SKM-1 (cell line): Measurements from ENCODE around the gene FLT4.

Source experiments
- DNase-seq: peaks from one replicate; lab custom pipeline; 2025; ENCODE audit not compliant: unreplicated experiment; lab: John Stamatoyannopoulos, UW

Gene FLT4

GRCh38 chr5:180594311-180595045 is 54.9 kb downstream of the FLT4 start:
- no peak for DNase-seq

DNA sequence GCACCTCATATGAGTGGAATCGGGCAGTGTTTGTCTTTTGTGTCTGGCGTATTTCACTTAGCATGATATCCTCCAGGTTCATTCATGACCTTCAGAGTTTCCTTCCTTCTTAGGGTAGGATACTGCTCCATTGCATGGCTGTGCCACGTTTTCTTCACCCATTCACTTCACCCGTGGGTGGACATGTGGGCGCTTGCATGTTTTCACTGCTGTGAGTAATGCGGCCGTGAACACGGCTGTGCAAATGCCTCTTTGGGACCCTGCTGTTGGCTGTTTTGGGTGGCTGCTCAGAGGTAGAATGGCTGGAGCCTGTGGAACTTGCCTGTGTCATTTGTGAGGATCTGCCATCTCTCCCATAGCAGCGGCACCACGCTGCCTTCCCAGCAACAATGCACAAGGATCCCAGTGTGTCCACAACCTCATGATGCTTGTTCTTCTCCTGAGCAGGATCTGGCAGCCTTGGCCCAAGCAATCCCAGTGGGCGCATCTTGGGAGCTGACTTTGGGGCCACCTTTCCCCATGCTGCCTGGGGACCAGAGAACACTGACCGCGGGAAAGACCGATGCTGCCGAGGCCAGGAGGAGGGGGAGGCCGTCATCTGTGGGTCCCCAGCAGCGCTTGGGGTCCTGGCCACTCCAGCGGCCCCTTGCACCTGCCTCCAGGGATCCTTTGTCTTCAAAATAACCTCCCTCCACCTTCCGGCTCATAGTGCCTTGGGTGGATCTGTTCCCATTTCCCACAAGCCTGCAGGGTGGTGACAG is 55.8 kb downstream of the FLT4 start:
- no peak for DNase-seq

- DNase-seq = no peak
Measured at GRCh38 chr5:180592176-180592575, 57.2 kb downstream of the FLT4 start.

- DNase-seq = no peak
Measured at GRCh38 chr5:180591311-180591887, 58.0 kb downstream of the FLT4 start, which contains the start of gene SCGB3A1. TSS of gene SCGB3A1 (minus strand) at chr5:180591499. CDS start at chr5:180591462, 37 bp downstream.

DNA sequence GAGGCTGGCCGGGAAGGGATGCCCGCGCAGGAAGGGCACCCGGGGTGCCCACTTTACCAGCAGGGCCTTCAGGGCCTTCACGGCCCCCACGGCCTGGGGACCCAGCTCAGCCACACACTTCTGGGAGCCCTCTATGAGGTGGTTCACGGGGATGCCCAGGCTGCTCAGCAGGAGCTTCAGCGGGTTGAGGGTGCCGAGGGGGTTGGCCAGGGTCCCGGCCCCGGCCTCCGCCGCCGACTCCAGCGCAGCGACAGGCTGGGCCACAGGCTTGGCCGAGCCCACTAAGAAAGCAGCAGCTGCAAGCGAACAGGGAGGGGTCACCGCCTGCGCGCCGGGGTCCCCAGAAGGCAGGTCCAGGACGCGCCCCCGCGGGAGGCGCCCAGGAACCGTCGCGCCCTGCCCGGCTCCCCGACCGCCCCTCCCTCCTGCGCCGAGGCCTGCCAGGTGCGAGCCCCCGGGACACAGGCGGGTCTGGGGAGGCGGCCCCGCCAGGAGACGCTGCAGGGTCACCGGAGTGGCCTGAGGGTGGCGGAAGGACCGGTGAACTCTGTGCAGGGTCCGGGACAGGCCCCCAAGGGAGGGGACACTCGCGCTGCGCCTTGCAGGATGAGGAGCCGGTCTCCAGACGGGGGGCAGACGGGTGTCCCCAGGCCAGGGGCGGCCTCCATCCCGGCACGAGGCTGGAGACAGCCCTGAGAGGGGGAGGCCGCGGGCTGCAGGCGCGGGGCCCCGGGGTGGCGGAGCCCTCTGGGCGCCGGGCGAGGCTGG is 58.7 kb downstream of the FLT4 start:
- no peak for DNase-seq

DNA sequence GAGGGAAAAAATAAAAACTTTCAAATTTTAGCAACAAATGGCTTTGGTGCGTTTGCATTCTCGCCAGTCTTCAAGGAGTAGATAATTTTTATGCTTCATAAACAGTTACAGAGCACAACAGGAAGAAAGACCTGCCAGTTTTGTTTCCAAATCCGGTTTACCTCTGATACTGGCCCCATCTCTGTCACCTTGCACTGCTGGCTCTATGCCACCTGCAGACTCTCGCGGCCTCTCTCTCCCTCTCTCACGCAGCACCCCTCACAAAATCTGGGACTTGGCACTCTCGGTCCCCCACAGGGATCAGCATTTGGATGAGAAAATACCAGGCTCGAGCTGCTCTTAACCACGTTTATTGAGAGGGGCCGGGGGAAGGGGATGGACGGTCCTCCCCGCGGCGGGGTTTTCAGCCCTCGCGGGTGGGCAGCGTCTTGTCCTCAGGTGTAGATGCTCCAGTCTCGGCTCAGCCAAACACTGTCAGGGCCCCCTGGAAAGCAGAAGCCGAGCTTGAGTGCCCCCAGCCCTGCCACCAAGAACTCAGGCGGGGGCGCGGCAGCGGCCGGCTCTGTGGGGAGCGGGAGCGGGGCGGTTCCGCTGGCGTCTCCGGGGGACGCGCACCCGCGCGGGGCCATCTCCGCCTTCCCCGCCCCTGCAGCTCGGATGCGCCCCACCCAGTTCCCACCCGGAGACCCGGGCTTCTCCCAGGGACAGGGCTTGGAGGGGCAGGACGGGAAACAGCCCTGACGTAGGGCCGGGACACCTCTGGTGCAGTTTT is 59.4 kb downstream of the FLT4 start:
- DNase-seq = no peak

- DNase-seq = no peak
Measured at GRCh38 chr5:180586870-180587269, 62.5 kb downstream of the FLT4 start.

- DNase-seq = no peak
Measured at GRCh38 chr5:180586204-180586603, 63.2 kb downstream of the FLT4 start.

- DNase-seq = no peak
Measured at GRCh38 chr5:180583738-180584137, 65.7 kb downstream of the FLT4 start.

DNA sequence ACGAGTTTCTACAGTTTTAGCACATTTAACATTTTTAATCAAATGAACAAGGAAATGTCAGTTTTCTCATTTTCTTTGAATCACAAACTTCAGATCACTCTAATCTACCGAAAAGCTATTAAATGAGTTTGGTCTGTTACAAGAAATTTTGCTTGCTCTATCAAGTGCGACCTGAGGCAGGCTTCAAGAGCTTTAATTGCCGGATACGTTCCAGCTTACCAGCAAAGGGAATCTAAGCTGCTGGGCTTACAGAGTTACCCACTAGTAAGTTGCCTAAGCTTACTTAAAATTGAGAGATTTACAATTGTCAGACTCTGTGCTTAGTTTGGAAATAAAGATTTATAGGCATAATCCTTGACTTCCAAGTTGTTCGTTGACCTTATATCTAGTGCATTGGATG is 68.7 kb downstream of the FLT4 start:
- DNase-seq = no peak

- no peak for DNase-seq
Measured at GRCh38 chr5:180575571-180575970, 73.8 kb downstream of the FLT4 start.

- no peak for DNase-seq
Measured at GRCh38 chr5:180568914-180569313, 80.5 kb downstream of the FLT4 start.

GRCh38 chr5:180563994-180564393 is 85.4 kb downstream of the FLT4 start:
- no peak for DNase-seq

GRCh38 chr5:180558232-180558631 is 91.2 kb downstream of the FLT4 start:
- DNase-seq = no peak

DNA sequence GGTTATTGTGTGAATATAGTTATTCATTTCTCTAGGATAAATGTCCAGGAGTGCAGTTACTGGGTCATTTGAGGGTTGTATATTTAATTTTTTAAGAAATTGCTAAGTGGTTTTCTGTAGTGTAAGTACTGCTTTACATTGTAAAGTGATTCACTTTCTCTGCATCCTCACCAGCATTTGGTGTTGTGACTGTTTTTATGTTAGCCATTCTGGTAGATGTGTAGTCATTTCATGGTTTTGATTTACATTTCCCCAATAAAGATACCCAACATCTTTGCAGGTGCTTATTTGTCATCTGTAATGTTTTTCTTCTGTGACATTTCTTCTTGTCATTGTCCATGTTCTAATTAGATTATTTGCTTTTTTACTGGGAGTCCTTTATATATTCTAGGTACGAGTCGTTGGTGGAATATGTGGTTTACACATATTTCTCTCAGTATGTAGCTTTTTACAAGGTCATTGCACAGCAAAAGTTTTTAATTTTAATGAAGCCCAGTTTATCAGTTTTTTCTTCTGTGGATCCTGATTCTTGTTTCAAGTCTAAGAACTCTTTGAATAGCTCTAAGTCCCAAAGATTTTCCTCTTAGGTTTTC is 92.1 kb downstream of the FLT4 start:
- DNase-seq = no peak

DNA sequence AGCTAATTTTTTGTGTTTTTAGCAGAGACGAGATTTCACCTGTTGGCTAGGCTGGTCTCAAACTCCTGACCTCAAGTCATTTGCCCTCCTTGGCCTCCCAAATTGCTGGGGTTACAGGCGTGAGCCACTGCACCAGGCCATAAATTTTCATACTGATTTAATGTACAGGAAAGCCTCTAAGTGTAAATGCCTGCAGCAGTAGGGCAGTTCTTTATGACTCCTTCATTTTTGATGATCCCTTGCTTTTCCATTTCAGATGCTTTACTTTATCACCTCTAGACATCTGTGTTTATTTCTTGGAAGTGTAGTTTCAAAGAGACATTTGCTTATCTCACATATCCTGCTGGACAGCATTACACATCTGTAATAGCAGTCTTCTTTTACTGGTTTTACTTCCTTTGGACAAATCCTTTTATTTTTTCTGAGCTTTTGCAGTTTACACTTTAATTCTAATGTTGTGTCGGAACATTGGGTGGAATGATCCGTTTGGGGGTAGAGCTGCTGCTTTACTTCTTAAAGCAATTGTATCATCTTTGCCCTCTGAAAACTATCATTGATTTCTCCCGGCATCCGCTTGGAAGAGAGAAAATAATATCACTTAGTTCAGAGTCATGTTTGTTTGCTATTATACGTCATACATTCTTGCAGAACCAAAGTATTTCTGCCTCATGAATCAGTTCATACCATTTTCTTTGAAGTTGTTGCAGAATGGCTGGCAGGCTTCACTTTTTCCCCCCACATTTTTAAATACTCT is 94.1 kb downstream of the FLT4 start:
- no peak for DNase-seq

- DNase-seq = no peak
Measured at GRCh38 chr5:180553530-180553929, 95.9 kb downstream of the FLT4 start.
